Fibroblast of mammary gland (primary cell): Measurements from ENCODE around the gene SLC25A21.
A peak's percentile ranks its signal among the peaks of the same experiment; 100 is the strongest.

Experiments
- DNase-seq: peaks from one replicate; pipeline ENCODE4 v3.0.0-alpha.2; 2010; ENCODE audit warnings: low read depth
- H3K4me3 ChIP-seq: 2 replicates; pipeline ENCODE4 v1.5.1; 2011; ENCODE audit warnings: low read depth, mild to moderate bottlenecking, low read length, moderate library complexity; ENCODE audit not compliant: control insufficient read depth
- TF ChIP-seq, protein P1 (sequence below): conservative IDR thresholded peaks from 2 replicates; pipeline ENCODE4 v1.5.1; 2011; ENCODE audit warnings: low read depth, low read length, inconsistent platforms; ENCODE audit not compliant: control insufficient read depth, insufficient read depth

SLC25A21 gene

DNA sequence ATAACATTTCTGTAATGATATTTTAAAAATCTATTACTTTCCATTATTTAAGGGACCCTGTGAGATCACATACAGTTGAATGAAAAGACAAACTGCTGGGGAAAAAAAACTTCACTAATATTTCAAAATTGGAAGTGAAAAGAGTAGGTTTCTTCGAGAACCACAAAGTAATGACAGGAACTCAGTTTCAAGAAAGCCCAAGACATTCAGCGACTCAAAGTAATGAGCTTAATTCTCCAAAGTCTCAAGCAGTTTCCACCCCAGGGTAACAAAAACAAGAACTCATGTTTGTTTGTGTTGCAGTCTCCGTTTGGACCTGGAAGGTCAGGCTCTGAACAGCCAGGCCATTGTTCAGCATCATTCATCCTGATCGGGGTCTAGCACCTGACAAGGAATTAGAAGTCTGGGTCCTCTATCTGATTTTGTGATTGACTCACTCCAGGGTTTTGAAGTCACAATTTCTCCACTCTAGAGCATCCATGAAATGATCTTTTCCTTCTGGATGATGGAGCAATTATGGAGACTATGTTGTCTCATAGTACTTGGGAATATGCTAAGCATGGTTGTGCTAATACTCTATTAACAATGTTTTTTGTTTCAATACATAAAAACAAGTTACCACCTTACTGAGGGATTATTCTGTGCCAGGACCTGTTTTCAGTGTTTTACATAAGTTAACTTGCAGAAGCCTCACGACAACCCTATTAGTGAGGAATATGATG is 126.9 kb downstream of the SLC25A21 start:
- H3K4me3 ChIP-seq: no peak overlapping the region
- TF ChIP-seq, protein P1, sequence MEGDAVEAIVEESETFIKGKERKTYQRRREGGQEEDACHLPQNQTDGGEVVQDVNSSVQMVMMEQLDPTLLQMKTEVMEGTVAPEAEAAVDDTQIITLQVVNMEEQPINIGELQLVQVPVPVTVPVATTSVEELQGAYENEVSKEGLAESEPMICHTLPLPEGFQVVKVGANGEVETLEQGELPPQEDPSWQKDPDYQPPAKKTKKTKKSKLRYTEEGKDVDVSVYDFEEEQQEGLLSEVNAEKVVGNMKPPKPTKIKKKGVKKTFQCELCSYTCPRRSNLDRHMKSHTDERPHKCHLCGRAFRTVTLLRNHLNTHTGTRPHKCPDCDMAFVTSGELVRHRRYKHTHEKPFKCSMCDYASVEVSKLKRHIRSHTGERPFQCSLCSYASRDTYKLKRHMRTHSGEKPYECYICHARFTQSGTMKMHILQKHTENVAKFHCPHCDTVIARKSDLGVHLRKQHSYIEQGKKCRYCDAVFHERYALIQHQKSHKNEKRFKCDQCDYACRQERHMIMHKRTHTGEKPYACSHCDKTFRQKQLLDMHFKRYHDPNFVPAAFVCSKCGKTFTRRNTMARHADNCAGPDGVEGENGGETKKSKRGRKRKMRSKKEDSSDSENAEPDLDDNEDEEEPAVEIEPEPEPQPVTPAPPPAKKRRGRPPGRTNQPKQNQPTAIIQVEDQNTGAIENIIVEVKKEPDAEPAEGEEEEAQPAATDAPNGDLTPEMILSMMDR: no peak
- DNase-seq: no peak

DNA sequence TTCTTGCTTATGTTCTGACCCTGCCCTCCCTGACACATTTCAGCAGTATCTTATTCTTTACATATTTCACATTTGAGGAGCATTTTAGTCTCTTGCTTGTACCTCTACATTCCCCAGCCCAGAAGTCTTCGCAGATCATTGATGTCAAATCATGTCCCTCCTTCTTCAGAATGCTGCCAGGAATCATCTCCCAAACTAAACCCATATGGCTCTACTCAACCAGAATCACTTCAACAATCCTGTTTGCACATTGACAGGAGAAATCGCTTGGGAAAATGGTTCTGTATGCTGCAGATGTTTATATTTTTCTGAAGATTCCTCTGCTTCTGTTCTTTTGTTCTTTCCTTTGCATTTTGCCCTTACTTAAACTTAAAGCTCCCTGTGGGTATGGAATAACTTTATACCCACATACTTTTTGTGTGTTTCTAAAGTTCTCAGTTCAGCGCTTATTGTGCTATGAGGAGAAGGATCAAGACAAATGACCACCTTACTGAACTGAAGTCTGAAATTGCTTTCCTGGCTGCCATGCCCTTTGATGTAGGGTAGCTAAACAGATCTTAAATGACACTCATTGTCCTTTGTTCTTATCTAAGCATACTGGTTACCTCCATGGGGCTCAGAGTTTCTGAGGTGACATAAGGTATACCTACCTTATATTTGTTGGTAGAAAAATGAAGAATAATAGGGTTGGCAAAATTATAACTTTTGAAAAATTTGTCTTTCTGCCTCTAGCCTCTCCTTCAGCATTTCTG is 134.6 kb downstream of the SLC25A21 start:
- peak; percentile 14 for DNase-seq
- TF ChIP-seq, protein P1: no peak
- H3K4me3 ChIP-seq: no peak overlapping the region

DNA sequence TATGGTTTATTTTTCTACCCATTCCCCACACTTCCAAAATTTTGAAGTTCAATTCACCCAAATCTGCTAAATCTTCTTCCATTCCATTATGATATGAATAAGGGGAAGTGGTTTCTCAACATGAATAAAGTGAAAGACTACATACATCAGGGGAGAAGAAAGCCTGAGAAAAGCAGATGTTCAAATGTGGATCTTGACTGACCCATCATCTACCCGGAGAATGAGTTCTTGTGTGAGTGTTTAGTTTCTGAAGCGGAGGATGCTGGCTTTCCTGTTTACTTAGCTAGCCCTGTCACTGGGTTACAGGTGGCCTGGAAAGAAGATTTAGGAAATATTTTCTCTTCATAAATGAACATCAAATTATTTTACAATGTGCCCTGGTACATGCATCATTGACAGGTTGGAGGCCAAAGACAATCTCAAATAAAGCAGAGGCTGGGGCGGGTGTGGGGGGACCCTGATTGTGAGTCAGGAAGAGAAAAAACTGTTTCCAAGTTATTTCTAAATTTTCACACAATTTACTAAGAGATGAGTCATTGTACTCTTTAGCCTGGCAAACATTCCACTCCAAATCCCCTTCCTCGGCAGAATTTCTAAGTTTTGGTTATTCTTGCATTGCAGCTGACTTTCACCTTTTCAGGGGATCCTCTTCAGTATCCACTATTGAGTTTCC is 135.6 kb downstream of the SLC25A21 start:
- TF ChIP-seq, protein P1: no peak
- peak; percentile 52 for DNase-seq
- no peak overlapping the region for H3K4me3 ChIP-seq

DNA sequence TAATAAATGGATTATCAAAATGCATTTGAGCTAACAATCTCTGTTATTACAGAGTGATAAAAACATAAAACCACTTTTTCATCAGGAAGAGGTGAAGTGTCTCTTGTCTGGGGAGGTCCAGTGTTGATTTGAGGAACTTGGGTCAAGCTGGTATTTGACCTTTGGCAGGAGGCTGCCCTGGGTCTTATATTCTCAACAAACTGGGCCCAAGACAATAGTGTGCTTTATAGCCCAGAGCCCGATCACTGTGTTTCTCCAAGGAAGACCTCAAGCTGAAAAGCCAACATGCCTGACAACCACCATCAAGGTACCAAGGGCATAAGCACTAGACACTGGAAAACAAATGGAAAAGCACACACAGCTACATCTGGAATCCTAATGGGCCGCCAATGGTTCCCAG is 137.0 kb downstream of the SLC25A21 start:
- TF ChIP-seq, protein P1: no peak
- no peak for DNase-seq
- H3K4me3 ChIP-seq: no peak overlapping the region

DNA sequence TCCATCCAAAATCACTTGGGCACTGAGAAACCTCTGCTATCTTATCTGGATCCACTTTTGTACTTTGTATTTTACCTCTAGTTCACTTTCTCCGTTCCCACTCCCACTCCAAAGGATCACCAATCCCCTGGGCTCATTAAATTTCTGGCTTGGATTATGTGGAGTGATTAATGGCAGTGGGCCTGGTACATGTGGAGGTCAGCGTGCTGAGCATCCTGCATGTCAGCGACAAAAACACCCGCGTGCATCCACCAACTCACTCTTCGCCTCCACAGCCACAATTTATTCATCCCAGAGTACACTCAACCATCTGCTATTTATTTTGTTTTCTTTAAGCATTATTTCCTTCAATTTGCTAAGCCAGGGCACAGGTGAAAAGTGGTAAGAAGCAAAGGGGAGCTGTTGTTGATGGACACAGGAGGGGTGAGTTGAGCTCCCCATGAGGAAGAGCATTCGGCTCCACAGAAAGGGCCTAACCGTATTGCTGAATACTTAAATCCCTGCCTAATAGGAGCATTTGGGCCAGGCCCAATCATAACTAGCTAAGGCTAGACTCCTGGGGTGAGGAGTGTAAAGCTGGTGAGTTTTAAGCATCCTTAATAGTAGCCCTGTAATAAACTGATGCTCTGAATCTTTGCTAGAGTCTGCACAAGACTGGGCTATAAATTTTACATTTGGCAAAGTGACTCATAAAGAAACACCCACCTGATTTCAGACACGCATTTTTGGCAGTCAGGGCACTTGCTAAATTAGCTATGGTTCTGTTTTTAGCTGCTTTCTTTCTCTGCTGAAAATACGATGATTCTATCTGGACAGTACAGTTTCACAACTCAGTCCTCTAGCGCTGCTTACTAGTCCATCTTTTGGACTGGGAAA is 137.8 kb downstream of the SLC25A21 start:
- DNase-seq: peak; percentile 88
- TF ChIP-seq, protein P1: no peak
- no peak overlapping the region for H3K4me3 ChIP-seq

DNA sequence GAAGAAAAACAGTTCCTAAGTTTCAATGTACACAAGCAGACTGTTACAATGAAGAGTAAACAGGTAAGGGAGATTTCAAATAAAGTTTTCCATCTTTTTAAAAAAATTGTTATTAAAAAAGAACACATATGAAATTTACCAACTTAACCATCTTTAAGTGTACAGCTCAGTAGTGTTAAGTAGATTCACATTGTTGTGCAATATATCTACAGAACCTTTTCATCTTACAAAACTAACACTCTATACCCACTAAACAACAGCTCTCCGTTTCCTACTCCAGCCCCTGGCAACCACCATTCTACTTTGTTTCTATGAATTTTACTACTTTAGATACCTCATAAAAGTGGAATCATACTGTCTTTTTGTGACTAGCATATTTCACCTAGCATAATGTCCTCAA is 139.5 kb downstream of the SLC25A21 start:
- no peak for DNase-seq
- TF ChIP-seq, protein P1: no peak
- no peak overlapping the region for H3K4me3 ChIP-seq
